HG02610 (cell line): Measurements from ENCODE around the gene CD59.
"Not testable (repeated sequence)": the region's sequence is repeated elsewhere in the genome, so short reads cannot be mapped to it uniquely, and the experiment has no call there.

Source experiments
- ATAC-seq: cut with Tn5 transposase; IDR thresholded peaks from one replicate; pipeline ENCODE4 v1.9.1; 2021; ENCODE audit warnings: mild to moderate bottlenecking, moderate library complexity; ENCODE audit not compliant: unreplicated experiment

Gene CD59

DNA sequence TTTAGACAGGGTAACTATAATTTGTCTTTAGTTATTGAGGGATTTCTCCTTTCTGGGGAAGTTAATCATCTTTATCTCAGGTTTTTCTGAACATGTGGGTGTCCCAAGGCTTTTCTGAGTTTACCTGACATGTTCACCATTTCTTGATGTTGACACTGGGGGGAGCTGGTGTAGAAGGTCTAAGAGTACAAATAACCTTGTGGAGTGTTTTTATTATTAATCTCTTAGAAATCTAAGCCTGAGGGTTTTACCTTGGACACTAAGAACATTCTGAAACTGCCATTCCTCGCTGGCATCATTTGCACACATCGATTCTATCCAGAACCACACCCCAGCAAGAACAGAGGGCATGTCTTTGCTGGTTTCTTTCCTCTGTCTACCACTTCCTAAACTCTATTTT lies 20.0 kb downstream of the CD59 start:
- no peak for ATAC-seq

DNA sequence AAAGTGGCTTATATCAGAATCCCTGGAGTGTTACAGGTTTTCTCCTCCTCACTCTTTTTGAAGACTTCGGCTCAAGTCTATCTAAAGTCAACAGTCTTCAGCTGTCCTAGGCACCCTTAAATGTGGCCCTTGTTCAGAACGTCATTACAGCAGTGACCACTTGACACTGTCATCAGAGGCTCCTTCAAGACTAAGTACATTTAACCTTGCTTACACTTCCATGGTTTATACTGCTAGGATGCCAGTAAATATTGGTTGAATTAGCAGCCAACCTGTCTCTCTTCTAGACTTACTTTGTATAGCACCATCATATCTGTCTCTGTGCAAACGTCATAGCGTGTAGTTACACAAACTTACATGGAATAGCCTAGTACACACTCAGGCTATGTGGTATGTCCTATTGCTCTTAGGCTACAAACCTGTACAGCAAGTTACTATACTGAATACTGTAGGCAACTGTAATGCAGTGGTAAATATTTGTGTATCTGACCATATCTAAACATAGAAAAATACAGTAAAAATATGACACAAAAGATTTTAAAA lies 22.3 kb downstream of the CD59 start:
- no peak for ATAC-seq

DNA sequence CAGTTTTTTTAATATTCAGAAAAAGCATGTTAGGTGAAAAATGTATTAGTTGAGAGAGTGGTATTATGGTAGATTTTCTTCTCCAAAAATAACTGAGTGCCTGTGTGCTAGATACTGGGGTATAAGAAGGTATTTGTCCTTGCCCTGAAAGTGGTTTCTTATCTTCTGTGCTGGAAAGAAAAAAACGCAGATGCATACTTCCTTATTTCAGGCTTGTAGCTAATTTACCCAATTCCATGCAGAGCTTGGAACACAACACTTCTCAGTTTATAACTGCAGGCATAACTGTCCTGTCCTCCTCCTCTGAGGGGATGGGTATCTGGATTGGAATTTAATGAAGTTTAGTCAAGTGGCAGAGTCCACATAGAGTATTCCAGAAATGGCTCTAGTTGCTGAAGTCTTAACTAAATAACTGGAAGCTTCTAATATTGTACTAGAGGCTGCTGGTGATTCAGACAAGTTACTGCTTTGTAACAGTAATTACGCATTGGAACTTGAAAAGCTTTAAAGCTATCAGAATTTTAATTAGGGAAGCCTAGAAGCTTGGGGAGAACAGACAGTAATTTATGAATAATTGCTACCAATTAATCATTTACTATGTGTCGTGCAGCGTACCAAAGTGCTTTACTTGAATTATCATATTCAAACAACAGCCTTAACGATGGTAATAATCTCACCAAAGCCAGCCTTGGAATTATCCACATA lies 22.9 kb downstream of the CD59 start:
- no peak for ATAC-seq

DNA sequence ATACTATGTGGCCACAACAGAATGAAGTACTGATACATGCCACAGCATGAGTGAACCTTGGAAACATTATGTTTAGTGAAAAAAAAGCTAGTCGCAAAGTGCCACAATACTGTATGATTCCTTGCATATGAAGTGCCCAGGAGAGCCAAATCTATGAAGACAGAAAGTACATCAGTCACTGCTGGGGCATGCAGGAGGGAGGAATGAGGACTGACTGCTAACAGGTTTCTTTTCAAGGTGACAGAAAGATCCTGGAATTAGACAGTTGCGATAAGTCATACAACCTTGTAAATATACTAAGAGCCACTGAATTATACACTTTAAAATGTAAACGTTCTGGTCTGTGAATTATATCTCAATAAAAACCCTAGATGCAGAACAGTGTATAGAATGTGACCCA lies 23.8 kb downstream of the CD59 start:
- no peak for ATAC-seq

DNA sequence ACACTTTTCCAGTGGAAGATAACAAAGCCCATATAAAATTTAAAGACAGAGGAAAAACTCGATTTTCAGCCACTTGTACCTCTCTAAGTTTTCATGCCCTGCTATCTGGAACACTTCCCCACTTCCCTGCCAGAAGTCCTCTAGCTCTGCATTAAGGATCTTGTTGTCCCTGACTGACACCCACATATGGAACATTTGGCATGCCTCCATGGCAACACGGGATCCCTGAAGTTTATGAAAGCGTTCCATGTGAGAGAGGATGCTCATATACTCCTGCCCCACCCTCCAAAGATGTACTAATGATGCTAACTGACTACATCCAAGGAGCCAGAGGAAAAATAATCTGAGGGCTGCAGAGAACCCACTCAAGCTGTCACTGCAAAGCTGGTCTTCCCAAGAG lies 26.8 kb downstream of the CD59 start:
- ATAC-seq = no peak

DNA sequence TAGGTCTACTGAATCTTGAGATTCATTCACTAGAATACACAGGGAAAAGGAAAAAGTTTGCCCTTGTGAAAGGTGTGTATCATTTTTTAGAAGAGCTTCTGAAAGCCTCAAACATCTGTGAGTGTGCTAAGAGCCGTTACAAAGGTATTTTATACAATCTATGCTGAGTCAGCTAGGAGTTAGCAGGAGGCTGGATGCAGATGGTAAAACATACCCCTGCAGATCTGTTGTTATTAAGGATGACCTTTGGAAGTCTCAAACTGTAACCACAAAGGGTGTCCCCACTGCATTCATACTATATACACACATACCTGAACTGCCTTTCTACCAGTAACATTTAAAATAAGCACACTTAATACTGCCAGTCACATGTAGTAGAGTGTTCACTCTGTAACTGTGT lies 27.2 kb downstream of the CD59 start:
- no peak for ATAC-seq

DNA sequence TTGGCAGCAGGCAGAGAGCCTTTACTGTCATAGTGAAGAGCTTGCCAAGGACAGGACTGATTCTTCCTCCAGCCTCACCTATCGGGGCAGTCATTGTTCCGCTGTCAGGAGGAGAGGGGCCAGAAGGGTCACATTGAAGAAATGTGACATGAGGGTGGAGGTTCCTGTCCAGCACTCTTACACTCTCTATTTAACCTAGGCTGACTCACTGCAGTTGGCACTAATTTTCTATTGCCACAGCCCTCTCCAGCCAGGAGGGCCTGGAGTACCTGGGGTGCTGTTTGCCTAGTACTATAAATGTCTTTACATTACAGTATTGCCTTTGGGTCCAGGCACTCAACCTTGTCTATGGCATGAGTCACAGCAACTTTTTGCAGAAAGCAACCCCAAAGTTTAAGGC lies 28.4 kb downstream of the CD59 start:
- ATAC-seq = not testable (repeated sequence)

DNA sequence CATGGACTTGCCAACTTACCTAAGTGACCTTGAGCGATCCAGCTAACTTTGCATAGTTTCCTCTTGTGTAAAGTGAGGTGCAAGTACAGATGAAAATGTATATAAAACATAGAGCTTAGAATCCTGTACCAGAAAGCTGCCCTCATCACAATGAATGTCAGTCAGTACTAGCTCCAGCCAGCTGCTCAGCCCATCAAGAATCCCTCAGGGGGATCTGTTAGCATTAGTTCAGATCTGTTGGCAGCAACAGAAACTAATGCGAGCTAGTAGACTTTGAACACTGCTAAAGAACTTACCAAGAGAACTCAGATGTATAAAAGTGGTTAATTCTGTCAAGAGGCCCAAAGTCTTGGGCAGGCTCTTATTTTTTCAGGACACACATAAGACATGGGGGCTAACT lies 29.3 kb downstream of the CD59 start:
- no peak for ATAC-seq

DNA sequence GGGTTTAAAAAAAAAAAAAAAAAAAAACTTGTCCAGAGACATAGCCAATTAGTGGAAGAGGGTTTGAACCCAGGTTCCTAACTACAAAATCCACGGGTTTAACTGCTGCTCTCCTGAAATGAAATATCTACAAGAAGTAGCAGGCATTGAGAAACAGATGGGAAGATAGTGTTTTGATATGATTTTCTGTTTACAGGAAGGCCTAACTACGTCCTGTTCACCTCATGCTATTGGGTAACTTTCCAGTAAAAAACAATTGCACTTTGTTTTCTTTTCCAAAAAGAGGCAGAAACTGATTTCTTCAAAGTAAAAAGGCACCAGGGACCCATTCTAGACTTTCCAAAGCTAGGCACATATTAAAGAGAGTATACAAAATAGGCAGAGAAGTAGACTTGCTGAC lies 29.7 kb downstream of the CD59 start:
- ATAC-seq = no peak

DNA sequence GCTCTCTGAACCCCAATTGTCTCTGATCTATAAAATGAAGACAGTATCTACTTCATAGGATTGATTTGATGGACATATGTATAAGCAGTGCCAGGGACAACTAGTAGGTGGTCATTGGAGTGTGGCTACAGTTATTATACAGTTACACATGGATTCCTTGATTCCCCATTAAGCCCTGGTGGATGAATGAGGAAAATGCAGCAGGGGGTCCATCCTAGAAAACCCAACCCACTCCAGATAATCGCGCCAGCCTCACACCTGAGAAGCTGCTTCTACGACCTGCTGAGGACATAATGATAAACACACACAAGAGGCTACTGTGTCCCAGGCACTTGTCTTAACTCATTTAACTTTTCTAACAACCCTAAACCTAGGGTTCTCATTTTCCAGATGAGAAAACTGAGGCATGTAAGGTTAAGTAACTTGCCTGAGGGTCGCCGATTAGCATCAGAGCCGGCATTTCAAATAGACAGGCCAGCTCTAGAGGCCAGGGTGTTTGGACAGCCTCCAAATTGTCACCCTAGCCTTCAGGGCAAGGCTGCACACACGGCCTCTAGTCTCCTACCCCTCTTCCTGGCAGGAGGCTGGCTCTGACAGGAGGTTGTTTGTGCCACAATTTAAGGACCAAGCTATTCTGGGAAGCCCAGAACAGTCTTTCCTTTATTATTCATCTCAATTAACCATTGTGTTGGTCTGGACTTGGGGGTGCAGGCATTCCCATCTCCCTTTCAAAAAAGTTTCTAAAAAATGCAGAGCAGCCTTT lies 31.8 kb downstream of the CD59 start:
- no peak for ATAC-seq

DNA sequence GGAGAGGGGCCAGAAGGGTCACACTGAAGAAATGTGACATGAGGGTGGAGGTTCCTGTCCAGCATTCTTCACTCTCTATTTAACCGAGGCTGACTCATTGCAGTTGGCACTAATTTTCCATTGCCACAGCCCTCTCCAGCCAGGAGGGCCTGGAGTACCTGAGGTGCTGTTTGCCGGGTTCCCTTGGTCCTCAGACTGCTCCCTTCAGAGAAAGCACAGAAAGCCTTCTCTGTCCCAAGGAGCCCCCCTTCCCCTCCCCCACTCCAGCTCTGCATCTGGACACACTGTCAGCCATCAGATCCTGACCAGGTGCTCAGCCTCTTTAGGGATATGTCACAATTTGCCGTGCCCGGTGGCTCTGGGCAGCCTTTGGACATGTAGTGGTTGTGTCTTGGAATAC lies 32.4 kb downstream of the CD59 start:
- ATAC-seq = no peak

DNA sequence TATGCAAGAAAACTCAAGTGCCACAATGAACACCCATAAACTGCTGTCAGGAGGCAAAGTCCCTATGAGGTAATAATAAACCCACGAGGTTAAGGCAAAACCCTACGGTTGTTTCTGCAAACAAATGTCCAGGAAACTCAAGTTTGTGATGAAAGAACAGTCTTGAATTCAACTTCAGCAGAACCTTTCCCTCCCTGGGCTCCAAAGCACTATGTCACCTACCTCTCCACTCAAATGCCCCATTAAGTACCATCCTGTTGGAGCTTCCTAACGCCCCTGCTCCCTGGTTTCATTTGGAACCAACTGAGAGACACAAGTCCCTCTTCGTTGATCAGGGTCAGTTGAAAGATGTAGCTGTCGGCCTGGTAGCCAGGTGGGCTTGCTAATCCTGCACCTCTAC lies 33.0 kb downstream of the CD59 start:
- no peak for ATAC-seq

DNA sequence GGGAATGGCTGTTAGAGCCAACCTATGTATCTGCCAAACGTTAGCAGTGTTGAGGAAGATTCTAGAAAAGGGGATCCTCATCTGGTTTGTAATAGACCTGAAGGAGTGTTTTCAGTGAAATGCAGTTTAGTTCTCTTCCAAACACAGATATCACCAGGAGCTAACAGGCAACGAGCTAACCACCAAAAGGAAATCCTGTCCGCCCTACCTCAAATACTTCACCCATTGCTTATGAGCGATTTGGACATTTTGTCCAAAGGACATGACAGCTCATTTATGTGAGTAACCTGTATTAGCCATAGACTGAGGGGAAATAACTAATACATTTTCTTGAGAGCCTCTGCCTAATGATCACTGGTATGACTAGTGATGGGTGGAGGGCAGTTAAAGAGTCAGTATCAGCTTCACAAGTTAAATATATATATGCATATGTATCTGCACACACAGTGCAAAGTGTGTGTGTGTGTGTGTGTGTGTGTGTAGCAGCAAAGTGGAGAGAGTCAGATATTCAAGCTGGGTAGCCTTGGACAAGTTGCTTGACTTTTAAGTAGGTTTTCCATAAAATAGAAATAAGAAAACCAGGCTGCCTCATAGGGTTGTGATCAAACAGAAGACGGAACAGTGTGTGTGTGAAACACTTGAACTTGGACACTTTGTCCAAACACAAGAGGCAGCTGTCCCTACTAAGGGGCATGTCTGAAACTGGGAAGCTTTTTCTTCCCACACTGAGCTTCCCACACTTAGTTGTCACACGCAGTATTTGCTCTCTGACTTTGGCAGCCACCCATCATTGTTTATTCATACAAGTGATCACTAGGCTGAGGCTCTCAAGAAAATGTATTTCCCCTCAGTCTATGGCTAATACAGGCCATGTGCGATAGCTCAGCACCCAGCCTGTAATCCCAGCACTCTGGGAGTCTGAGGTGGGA lies 34.7 kb downstream of the CD59 start:
- no peak for ATAC-seq

DNA sequence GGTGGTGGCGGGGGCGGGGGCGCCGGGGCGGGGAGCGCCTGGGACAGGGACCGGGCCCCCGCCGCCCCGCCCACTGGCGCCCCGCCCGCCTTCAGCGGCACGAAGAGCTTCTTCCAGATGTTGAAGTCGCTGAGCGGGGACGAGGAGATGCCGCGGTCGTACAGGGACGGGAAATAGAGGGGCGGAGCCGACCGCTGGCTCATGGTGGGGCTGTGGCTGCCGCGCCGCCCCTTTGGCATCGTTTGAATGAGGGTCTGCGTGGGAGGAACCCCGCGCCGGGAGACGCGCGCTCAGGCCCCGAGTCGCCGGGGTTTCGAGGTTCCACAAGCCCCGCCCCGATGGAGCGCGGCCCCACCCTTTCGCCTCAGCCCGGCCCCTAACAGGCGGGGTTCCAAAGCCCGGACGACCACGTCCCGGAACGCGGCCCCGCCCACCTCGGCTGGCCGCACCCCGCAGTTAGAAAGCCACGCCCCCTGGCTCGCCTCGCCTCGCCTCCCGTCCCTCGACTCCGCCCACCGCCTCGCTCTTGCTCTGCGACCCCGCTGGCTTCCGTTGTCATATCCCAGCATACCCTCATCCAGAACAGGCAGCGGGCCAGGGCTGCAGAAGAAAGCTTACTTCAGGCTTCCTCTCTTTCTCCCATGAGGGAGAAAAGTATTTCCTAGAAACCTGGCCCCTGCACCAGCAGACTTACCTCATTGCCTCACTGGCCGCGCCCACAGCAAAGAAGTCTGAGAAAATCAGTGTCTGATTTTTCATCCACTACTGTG lies 35.5 kb downstream of the CD59 start, which contains the start of gene C11orf91:
Gene C11orf91 (minus strand): TSS at position 325 of the 770 bp plus-strand sequence. CDS start 86 bp downstream, at position 239.
- peak; percentile 85 for ATAC-seq

DNA sequence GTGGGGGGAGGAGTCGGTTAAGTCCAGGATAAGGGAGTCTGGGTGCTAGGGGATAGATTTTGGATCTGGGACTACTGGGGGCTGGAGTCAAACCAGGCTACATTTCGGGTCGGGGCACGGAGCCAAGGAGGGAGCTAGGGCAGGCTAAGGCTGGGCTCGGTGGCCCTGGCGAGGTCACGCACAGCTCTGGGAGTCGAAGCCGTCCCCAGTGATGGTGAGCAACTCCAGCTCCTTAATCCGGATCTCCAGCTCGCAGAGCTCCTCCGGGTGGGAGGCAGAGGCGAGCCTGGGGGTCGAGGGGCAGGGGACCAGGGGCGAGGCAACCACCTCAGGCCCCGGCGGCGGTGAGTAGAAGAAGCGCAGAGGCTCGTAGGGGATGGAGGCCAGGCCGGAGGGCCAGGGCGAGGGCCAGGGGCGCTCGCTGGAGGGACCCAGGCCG lies 36.1 kb downstream of the CD59 start:
- ATAC-seq = no peak

DNA sequence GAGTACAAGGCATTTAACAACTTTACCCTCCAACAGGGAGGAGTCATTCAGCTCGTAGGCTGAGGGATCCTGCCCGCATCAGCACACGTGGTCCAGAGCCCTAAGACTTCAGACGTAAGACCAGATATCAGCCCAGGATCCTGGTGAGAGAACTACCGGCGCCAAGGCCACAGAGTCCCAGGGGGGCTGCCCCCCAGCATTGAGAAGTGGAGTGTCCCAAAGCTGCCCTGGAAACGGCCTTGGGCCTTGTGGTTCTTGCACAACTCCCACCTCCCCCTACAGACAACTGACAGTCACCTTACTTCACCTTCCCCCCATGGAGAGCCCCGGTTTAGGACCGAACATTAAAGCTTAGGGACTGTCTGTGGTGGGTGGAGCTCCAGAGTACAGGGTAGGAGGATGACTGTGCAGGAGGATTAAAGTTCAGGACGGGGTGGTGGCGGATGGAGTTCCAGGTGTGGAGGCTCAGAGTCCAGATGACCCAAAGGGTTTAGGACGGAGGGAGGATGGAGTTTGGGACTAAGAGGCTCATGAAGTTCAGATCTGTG lies 36.6 kb downstream of the CD59 start:
- ATAC-seq = no peak

DNA sequence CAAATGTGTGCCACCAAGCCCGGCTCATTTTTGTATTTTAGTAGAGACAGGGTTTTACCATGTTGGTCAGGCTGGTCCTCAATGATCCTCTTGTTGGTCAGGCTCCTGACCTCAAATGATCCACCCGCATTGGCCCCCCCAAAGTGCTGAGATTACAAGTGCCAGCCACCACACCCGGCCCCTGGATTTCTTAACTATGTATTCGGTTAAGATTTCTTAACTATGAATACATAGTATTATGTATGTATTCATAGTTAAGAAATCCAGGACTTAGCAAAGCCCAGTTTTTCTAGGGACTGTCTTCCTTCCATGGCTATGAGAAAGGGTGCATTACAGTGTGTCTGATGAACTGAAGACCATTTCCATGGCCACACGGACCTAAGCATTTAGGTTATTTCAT lies 37.3 kb downstream of the CD59 start:
- no peak for ATAC-seq

DNA sequence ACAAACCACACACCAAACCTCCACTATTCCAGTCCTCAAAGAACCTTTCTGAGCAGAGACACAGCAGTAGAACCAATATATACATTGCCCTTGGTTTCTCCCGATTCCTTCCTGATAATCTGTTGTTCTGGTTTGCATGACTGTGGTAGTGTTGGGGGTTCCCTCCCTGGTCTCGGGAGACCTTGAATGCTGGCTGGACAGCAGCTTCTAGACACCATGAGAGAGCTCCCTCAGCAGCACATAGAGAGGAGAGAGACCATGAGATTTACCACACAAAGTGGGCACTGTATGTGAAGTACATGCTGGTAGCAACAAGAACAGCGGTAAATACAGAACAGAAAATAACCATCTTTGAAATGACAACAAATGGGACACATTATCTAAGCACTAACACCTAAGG lies 38.2 kb downstream of the CD59 start:
- no peak for ATAC-seq

DNA sequence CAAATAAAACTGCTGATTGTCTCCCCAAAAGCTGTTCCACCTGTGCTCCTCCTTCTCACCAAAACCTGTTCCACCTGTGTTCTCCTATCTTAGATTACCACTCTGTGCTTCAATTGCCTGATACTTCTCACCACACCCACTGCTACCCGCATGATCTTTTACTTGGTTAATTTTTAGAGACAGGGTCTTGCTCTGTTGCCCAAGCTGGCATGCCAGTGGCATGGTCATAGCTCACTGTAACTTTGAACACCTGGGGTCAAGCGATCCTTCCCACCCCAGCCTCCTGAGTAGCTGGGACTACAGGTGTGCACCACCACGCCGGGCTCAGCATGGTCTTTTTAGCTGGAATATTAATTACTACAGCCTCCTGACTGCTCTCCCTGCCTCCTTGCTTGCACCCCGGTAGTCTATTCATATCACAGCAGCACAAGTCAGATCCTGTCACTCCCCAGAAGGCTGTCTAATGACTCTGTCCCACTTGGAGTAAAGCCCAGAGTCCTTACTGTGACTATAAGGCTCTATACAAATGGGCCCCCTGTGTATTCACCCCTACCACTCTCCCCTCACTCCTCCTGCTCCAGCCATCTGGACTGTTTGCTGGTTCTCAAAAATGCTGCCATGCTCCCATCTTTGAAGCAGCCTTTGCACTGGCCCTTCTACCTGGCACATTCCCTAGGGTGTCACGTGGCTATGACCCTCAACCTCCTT lies 39.1 kb downstream of the CD59 start:
- ATAC-seq = no peak
